Left lung (tissue), 10 donors: ENCODE measurements around the gene EPHB4. TPM values are rescaled to one million over a fixed set of nuclear protein-coding genes. Genes with fewer than 3 reads are reported as not detected.

ENCODE experiments used
- ATAC-seq: fragments of 200-7000 bp; cut with Tn5 transposase; one replicate; pipeline ENCODE4 v1.9.1; 2020; ENCODE audit warnings: moderate library complexity
- DNase-seq, 4 donors: peaks; one replicate each; pipeline ENCODE4 v3.0.0-alpha.2; 2013 to 2020
- H3K27ac ChIP-seq, 2 donors: fragments of 200-600 bp; sonication (generic) in 1 of 2; one replicate each; pipeline versions ENCODE4 v1.5.0 to v1.8.0; 2020 to 2021
- H3K27me3 ChIP-seq, 2 donors: fragments of 200-600 bp; sonication (generic) in 1 of 2; one replicate each; pipeline versions ENCODE4 v1.5.0 to v1.8.0; 2020 to 2021
- H3K36me3 ChIP-seq, 2 donors: fragments of 200-600 bp; sonication (generic) in 1 of 2; one replicate each; pipeline versions ENCODE4 v1.5.0 to v1.8.0; 2020 to 2021
- H3K4me1 ChIP-seq, 2 donors: fragments of 200-600 bp; one replicate each; pipeline ENCODE4 v1.8.0; 2021
- H3K4me3 ChIP-seq, 2 donors: fragments of 200-600 bp; sonication (generic) in 1 of 2; one replicate each; pipeline versions ENCODE4 v1.5.0 to v1.8.0; 2020 to 2021; ENCODE audit warnings: mild to moderate bottlenecking in 1 of 2
- H3K9me3 ChIP-seq, 2 donors: fragments of 200-600 bp; sonication (generic) in 1 of 2; one replicate each; pipeline versions ENCODE4 v1.5.0 to v1.8.0; 2020 to 2021
- CTCF ChIP-seq, 2 donors: fragments of 200-600 bp; sonication (generic) in 1 of 2; IDR thresholded peaks; one replicate each; pipeline versions ENCODE4 v1.5.0 to v1.8.0; 2021; ENCODE audit warnings: antibody characterized with exemption in 2 of 2
- intact Hi-C, 2 donors: fragments of 100-400 bp; cut with DNase I; formaldehyde crosslinking; loops; one replicate each; pipeline versions ENCODE4 v1.11.2 to v1.14.2; 2022
- polyA plus RNA-seq, 6 donors: library from polyadenylated mRNA; unstranded; fragments of 120-200 nt; gene quantifications; one replicate each; pipeline ENCODE4 v1.2.1, GENCODE V29; 2013; ENCODE audit not compliant: insufficient read length in 6 of 6
- total RNA-seq, 2 donors: library from RNA; stranded (reverse); fragmentation: NEBNext Ultra II Directional; extraction: Animal tissue kit (Norgen Biotek cat#: 25700); gene quantifications; one replicate each; pipeline ENCODE4 v1.2.1, GENCODE V29; 2021
- donor health status: DM: no; HTN: yes; CAD: no.
- donor health status: DM: no; HTN: no; CAD: no.

The EPHB4 gene
- total and polyA plus RNA-seq, 8 donors, result 72.9 to 123 (median 98.8) TPM

- TF ChIP-seq CTCF (IDR thresholded peaks at IDR 0.05), result no peak
- H3K27ac ChIP-seq, result no peak overlapping the region
- no peaks in the 10 kb centered on the region for H3K36me3 ChIP-seq
- no peaks in the 10 kb centered on the region for H3K9me3 ChIP-seq
- ATAC-seq (no peak), DNase-seq (no peak)
- no peak overlapping the region for H3K4me3 ChIP-seq
- H3K4me1 ChIP-seq, result peaks cover 0 to 28% of the 10 kb centered on the region in 2 donors
- intact Hi-C loops, result no loop called here
- H3K27me3 ChIP-seq, result peaks cover 0 to 44% of the 10 kb centered on the region in 2 donors
Measured at GRCh38 chr7:100830396-100830795, 3.1 kb upstream of the EPHB4 start.

- peak in 1 of 4 donors; percentile 57 for DNase-seq
- peaks cover 5 to 37% of the 10 kb centered on the region in 2 donors for H3K4me1 ChIP-seq
- intact Hi-C loops, result no loop called here
- no peak for TF ChIP-seq CTCF (IDR thresholded peaks at IDR 0.05)
- ATAC-seq, result no peak
- H3K9me3 ChIP-seq, result no peaks in the 10 kb centered on the region
- peaks cover 0 to 44% of the 10 kb centered on the region in 2 donors for H3K27me3 ChIP-seq
- H3K27ac ChIP-seq, result peak overlapping the region; percentile 39 to 64
- H3K36me3 ChIP-seq, result no peaks in the 10 kb centered on the region
- peak overlapping the region in 1 of 2 donors; percentile 61 for H3K4me3 ChIP-seq
Measured at GRCh38 chr7:100829150-100829716, 1.9 kb upstream of the EPHB4 start.

GRCh38 chr7:100826514-100827329, 601 bp downstream of the EPHB4 start:
- peaks cover 0 to 44% of the 10 kb centered on the region in 2 donors for H3K27me3 ChIP-seq
- DNase-seq (no peak), ATAC-seq (peak; percentile 6)
- no peak for TF ChIP-seq CTCF (IDR thresholded peaks at IDR 0.05)
- peak overlapping the region; percentile 73 to 75 for H3K27ac ChIP-seq
- peaks cover 0 to 23% of the 10 kb centered on the region in 2 donors for H3K36me3 ChIP-seq
- intact Hi-C loops, result no loop called here
- no peaks in the 10 kb centered on the region for H3K9me3 ChIP-seq
- peak overlapping the region; percentile 61 to 62 for H3K4me3 ChIP-seq
- peaks cover 5 to 44% of the 10 kb centered on the region in 2 donors for H3K4me1 ChIP-seq

GRCh38 chr7:100825751-100826513, 1.4 kb downstream of the EPHB4 start:
- Histone ChIP-seq H3K9me3 (no peaks in the 10 kb centered on the region), H3K27me3 (peaks cover 0 to 44% of the 10 kb centered on the region in 2 donors), H3K27ac (peak overlapping the region; percentile 73 to 75), H3K36me3 (peaks cover 0 to 30% of the 10 kb centered on the region in 2 donors), H3K4me1 (peaks cover 5 to 44% of the 10 kb centered on the region in 2 donors), H3K4me3 (peak overlapping the region; percentile 61 to 62)
- intact Hi-C loops, result no loop called here
- no peak for TF ChIP-seq CTCF (IDR thresholded peaks at IDR 0.05)
- DNase-seq, result peak in 1 of 4 donors; percentile 77
- ATAC-seq, result peak; percentile 15
